Brain microvascular endothelial cell (primary cell): ENCODE data around the gene MS4A8.
"Not testable (repeated sequence)": the region's sequence is repeated elsewhere in the genome, so short reads cannot be mapped to it uniquely, and the experiment has no call there.

Experiments
- DNase-seq: peaks from one replicate; pipeline ENCODE4 v3.0.0-alpha.2; 2020
- H3K27ac ChIP-seq: fragments of 250-450 bp; sonication (Bioruptor Pico); 2 replicates; pipeline ENCODE4 v1.5.1; 2020; ENCODE audit warnings: mild to moderate bottlenecking, moderate library complexity
- H3K27me3 ChIP-seq: fragments of 250-450 bp; sonication (Bioruptor Pico); replicated peaks from 2 replicates; pipeline ENCODE4 v1.5.1; 2020; ENCODE audit warnings: mild to moderate bottlenecking
- H3K36me3 ChIP-seq: fragments of 250-450 bp; sonication (Bioruptor Pico); replicated peaks from 2 replicates; pipeline ENCODE4 v1.5.1; 2020; ENCODE audit warnings: mild to moderate bottlenecking
- H3K4me3 ChIP-seq: 2 replicates; pipeline ENCODE4 v1.5.1; 2011; ENCODE audit warnings: low read depth, mild to moderate bottlenecking, control low read depth, low read length, moderate library complexity
- in situ Hi-C: cut with HindIII; loops from 2 replicates; pipeline ENCODE4 v1.10.0; 2017; ENCODE audit warnings: low sequenced_read_pairs, low pct_ligation_motif_present
- TF ChIP-seq, protein P1 (sequence below): IDR thresholded peaks from 2 replicates; pipeline ENCODE4 v1.5.1; 2011; ENCODE audit warnings: low read depth, mild to moderate bottlenecking, moderate library complexity, low read length, control low read depth, inconsistent platforms; ENCODE audit errors: missing control alignments

Gene MS4A8

DNA sequence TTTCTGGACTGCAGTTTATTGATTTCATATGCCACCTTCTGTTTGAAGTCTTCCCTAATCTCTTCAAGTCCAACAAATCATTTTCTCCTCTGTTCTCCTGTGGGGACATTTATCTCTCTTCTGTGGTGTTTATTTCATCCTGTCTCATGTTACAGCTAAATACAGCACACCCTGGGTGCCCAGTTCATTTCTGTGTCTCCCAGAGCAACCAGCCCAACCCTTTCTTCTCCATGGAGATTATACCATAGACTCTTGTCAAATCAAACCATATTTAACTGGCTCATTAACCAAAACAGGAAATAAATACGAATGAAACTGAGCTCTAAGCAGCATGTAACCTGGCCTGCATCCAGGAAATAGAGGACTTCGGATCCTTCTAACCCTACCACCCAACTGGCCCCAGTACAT is at the start of gene MS4A8:
Gene MS4A8 (plus strand): TSS at position 329 of the 408 bp plus-strand sequence. CDS start 1,249 bp downstream, outside the sequence.
- TF ChIP-seq, protein P1, sequence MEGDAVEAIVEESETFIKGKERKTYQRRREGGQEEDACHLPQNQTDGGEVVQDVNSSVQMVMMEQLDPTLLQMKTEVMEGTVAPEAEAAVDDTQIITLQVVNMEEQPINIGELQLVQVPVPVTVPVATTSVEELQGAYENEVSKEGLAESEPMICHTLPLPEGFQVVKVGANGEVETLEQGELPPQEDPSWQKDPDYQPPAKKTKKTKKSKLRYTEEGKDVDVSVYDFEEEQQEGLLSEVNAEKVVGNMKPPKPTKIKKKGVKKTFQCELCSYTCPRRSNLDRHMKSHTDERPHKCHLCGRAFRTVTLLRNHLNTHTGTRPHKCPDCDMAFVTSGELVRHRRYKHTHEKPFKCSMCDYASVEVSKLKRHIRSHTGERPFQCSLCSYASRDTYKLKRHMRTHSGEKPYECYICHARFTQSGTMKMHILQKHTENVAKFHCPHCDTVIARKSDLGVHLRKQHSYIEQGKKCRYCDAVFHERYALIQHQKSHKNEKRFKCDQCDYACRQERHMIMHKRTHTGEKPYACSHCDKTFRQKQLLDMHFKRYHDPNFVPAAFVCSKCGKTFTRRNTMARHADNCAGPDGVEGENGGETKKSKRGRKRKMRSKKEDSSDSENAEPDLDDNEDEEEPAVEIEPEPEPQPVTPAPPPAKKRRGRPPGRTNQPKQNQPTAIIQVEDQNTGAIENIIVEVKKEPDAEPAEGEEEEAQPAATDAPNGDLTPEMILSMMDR = no peak
- Histone ChIP-seq H3K4me3 (no peak within 1 kb of the TSS), H3K27me3 (no peaks in the 10 kb centered on the region), H3K27ac (no peak within 1 kb of the TSS), H3K36me3 (no peaks in the 10 kb centered on the region)
- DNase-seq = no peak
- in situ Hi-C loops = no loop called here

DNA sequence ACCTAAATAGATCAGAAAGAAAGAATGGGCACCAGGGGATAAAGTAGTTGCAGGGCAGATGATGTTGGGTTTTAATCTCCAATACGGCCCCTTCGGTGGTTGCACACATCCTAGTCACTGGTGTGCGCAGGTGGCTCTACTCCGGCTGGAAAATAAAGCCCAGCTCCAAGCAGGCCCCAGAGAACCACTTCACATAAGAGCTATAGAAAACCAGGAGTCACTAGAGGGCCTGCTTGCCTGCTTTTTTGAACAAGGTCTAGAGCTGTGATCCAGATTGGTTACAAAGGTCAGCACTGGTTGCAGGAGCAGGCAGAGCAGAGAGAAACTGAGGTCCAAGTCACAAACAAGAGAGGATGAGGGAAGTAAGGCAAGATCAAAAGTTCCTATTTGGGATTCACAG is 41.5 kb upstream of the MS4A8 start:
- Histone ChIP-seq H3K27ac (no peak overlapping the region), H3K27me3 (no peaks in the 10 kb centered on the region), H3K36me3 (no peaks in the 10 kb centered on the region), H3K4me3 (no peak overlapping the region)
- in situ Hi-C loops = no loop called here
- no peak for DNase-seq
- TF ChIP-seq, protein P1 = no peak

- Histone ChIP-seq H3K36me3 (no peaks in the 10 kb centered on the region), H3K27me3 (no peaks in the 10 kb centered on the region), H3K27ac (no peak overlapping the region), H3K4me3 (no peak overlapping the region)
- DNase-seq = no peak
- TF ChIP-seq, protein P1 = no peak
- in situ Hi-C loops = no loop called here
Measured at GRCh38 chr11:60658409-60658808, 41.0 kb upstream of the MS4A8 start.

GRCh38 chr11:60672255-60672654 is 27.2 kb upstream of the MS4A8 start:
- H3K27me3 ChIP-seq = no peaks in the 10 kb centered on the region
- H3K27ac ChIP-seq = no peak overlapping the region
- no peaks in the 10 kb centered on the region for H3K36me3 ChIP-seq
- DNase-seq = no peak
- in situ Hi-C loops = no loop called here
- TF ChIP-seq, protein P1 = no peak
- H3K4me3 ChIP-seq = no peak overlapping the region

DNA sequence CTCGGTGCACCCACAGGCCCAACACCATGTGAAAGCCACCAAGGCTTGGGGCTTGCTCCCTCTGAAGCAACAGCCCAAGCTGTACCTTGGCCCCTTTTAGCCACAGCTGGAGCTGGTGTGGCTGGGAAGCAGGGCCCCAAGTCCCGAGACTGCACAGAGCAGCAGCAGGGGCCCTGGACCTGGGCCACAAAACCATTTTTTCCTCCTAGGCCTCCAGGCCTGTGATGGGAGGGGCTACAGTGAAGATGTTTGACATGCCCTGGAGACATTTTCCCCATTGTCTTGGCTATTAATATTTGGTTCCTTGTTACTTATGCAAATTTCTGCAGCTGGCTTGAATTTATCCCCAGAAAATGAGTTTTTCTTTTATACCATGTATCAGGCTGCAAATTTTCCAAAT is 21.2 kb upstream of the MS4A8 start:
- H3K36me3 ChIP-seq, DNase-seq, H3K4me3 ChIP-seq, H3K27me3 ChIP-seq, H3K27ac ChIP-seq, in situ Hi-C loops: not testable (repeated sequence)

DNA sequence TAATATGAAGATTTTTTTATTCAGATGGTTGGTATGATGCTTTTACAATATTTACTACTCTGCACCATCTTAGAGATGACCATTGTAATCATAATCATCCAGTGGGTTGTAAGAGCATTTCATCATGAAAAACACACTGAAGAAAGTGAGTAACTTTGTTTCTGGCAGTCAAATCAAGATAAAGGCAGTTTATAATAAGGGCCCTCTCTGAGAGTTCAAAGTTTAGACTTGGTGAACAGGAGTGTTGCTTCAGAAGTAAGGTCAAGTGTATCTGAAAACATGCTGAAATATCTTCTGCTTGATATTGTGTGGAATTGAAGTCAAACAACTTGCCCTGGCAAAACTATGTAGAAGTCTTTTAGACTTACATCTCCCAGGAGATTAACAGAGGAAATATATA is 19.5 kb upstream of the MS4A8 start:
- no peaks in the 10 kb centered on the region for H3K36me3 ChIP-seq
- TF ChIP-seq, protein P1 = no peak
- no peaks in the 10 kb centered on the region for H3K27me3 ChIP-seq
- no peak overlapping the region for H3K27ac ChIP-seq
- DNase-seq = no peak
- H3K4me3 ChIP-seq = no peak overlapping the region
- in situ Hi-C loops = no loop called here
